HG03520 (cell line): ENCODE data around the gene TMEM131.
"Not testable (repeated sequence)": the region's sequence is repeated elsewhere in the genome, so short reads cannot be mapped to it uniquely, and the experiment has no call there.

ENCODE experiments used
- ATAC-seq: cut with Tn5 transposase; IDR thresholded peaks from one replicate; pipeline ENCODE4 v1.9.1; 2021; ENCODE audit warnings: mild to moderate bottlenecking, moderate library complexity; ENCODE audit not compliant: unreplicated experiment

The TMEM131 gene

GRCh38 chr2:97821862-97822261 is 173.9 kb downstream of the TMEM131 start:
- not testable (repeated sequence) for ATAC-seq

- ATAC-seq: no peak
Observed at GRCh38 chr2:97819754-97820153, 176.0 kb downstream of the TMEM131 start.

GRCh38 chr2:97816411-97816810 is 179.3 kb downstream of the TMEM131 start:
- ATAC-seq: no peak

- no peak for ATAC-seq
Observed at GRCh38 chr2:97812931-97813330, 182.8 kb downstream of the TMEM131 start.

GRCh38 chr2:97808816-97809215 is 186.9 kb downstream of the TMEM131 start:
- ATAC-seq: no peak

GRCh38 chr2:97806738-97807618 is 188.8 kb downstream of the TMEM131 start:
- ATAC-seq: no peak

GRCh38 chr2:97805776-97806175 is 190.0 kb downstream of the TMEM131 start:
- ATAC-seq: no peak

- ATAC-seq: no peak
Observed at GRCh38 chr2:97801028-97801427, 194.7 kb downstream of the TMEM131 start.

- no peak for ATAC-seq
Observed at GRCh38 chr2:97798416-97798815, 197.3 kb downstream of the TMEM131 start.

GRCh38 chr2:97797355-97797754 is 198.4 kb downstream of the TMEM131 start:
- no peak for ATAC-seq

- no peak for ATAC-seq
Observed at GRCh38 chr2:97796465-97797126, 199.2 kb downstream of the TMEM131 start.

- no peak for ATAC-seq
Observed at GRCh38 chr2:97792416-97792815, 203.3 kb downstream of the TMEM131 start.

- ATAC-seq: no peak
Observed at GRCh38 chr2:97788986-97789644, 206.6 kb downstream of the TMEM131 start.

- no peak for ATAC-seq
Observed at GRCh38 chr2:97785818-97786217, 209.9 kb downstream of the TMEM131 start.

- no peak for ATAC-seq
Observed at GRCh38 chr2:97784953-97785352, 210.8 kb downstream of the TMEM131 start.

GRCh38 chr2:97781981-97782380 is 213.8 kb downstream of the TMEM131 start:
- no peak for ATAC-seq

- ATAC-seq: no peak
Observed at GRCh38 chr2:97779141-97779540, 216.6 kb downstream of the TMEM131 start.

GRCh38 chr2:97775074-97775473 is 220.7 kb downstream of the TMEM131 start:
- no peak for ATAC-seq

- no peak for ATAC-seq
Observed at GRCh38 chr2:97774425-97774824, 221.3 kb downstream of the TMEM131 start.

GRCh38 chr2:97770445-97770844 is 225.3 kb downstream of the TMEM131 start:
- ATAC-seq: no peak

- ATAC-seq: no peak
Observed at GRCh38 chr2:97769711-97770110, 226.0 kb downstream of the TMEM131 start.

- ATAC-seq: no peak
Observed at GRCh38 chr2:97769308-97769707, 226.4 kb downstream of the TMEM131 start.
